Astrocyte of the cerebellum (primary cell): Measurements from ENCODE around the gene FAM168A.

Experiments used
- DNase-seq: peaks from one replicate; pipeline ENCODE4 v3.0.0-alpha.2; 2011; ENCODE audit warnings: low read depth
- H3K4me3 ChIP-seq: 2 replicates; pipeline ENCODE4 v1.5.1; 2011; ENCODE audit warnings: mild to moderate bottlenecking, low read depth, low read length, moderate library complexity
- CTCF ChIP-seq: IDR thresholded peaks from 2 replicates; pipeline ENCODE4 v1.5.1; 2012; ENCODE audit warnings: low read length, low read depth, moderate library complexity, mild to moderate bottlenecking; ENCODE audit errors: missing control alignments
- in situ Hi-C: cut with HindIII; loops from 2 replicates; pipeline ENCODE4 v1.10.0; 2017; ENCODE audit warnings: low sequenced_read_pairs

FAM168A gene

DNA sequence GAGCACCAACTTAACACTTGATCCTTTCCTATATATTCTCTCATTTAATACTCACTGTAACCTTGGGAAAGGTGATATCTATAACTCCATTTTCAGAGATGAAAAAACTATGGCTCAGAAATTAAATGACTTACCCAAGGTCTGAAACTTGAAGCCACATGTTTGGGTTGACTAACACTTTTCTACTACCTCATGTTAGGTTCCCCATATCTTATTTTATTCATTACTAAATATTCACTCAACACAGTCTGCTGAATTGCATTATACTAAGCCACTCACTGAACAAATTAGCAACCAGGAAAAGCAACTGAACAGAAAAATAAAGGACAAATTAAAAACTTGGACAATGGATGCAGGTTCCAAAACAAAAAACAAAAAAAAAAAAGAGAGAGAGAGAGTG lies 59.9 kb downstream of the FAM168A start:
- in situ Hi-C loops = no loop called here
- no peak overlapping the region for H3K4me3 ChIP-seq
- DNase-seq = no peak
- TF ChIP-seq CTCF = no peak

DNA sequence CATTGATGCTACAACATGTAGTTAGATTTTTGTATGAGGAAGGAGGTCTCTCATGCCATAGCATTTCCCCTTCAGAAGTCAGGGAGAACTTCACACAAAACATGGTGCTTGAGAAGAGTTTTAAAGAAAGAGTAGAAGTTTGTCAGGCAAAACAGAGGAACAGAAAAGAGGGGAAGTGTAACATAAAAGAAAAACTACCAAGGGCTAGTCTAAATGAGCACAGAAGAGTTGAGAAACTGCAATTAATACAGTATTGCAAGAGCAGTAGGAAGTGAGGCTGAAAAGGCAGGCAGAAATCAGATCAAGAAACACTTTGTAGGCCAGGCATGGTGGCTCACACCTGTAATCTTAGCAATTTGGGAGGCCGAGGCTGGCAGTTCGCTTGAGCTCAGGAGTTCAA lies 61.0 kb downstream of the FAM168A start:
- in situ Hi-C loops = no loop called here
- TF ChIP-seq CTCF = no peak
- no peak for DNase-seq
- H3K4me3 ChIP-seq = no peak overlapping the region

- H3K4me3 ChIP-seq = no peak overlapping the region
- in situ Hi-C loops = loop anchor here (5.0 kb wide), 1 partner anchor 35 kb away; no protein-coding TSS in a partner anchor
- no peak for TF ChIP-seq CTCF
- DNase-seq = no peak
Observed at GRCh38 chr11:73532310-73532709, 65.6 kb downstream of the FAM168A start.

DNA sequence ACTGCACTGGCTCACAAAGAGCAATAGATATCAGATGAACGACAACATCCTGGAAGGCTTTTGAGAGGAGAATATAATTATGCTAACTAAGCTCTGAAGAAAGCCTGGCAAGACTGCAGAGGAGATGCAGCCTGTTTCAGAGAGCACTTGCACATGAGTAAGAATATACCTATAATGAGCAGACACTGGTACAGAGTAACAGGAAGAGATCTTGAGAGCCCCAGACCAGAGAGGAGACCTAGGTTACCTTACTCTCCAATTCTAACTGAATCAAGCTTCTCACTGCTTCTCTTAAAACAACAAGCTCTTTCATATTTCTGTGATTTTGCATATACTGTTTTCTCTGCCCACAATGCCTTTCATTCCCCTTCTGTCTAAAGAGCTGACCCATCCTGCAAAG lies 66.5 kb downstream of the FAM168A start:
- in situ Hi-C loops = loop anchor here (5.0 kb wide), 1 partner anchor 36 kb away; no protein-coding TSS in a partner anchor
- no peak for TF ChIP-seq CTCF

GRCh38 chr11:73530109-73530508 lies 67.8 kb downstream of the FAM168A start:
- in situ Hi-C loops = loop anchor here (5.0 kb wide), 1 partner anchor 37 kb away; no protein-coding TSS in a partner anchor
- TF ChIP-seq CTCF = peak; percentile 17
- H3K4me3 ChIP-seq = no peak overlapping the region
- DNase-seq = no peak

More for the DNA sequence above, 66.5 kb downstream of the FAM168A start:
- no peak for DNase-seq
- no peak overlapping the region for H3K4me3 ChIP-seq

DNA sequence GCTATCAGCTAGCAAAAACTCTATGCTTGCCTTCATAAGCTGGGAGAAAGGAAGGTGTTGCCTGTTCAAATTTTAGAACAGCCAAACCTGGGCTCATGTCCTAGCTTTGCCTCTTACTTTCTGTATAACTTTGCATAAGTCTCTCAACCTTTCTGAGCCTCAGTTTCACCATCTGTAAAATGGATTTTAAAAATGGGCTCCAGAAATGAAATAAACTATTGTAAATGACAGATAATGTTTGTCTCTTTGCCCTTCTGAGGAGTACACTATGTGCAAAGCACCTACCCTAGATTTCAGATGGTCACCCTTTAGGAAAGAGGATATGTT lies 68.7 kb downstream of the FAM168A start:
- H3K4me3 ChIP-seq = no peak overlapping the region

More for the DNA sequence above, 68.7 kb downstream of the FAM168A start:
- DNase-seq = no peak
- in situ Hi-C loops = no loop called here
- TF ChIP-seq CTCF = no peak
